ENCODE measurements around the gene ANKRD13B.

ANKRD13B gene

DNA sequence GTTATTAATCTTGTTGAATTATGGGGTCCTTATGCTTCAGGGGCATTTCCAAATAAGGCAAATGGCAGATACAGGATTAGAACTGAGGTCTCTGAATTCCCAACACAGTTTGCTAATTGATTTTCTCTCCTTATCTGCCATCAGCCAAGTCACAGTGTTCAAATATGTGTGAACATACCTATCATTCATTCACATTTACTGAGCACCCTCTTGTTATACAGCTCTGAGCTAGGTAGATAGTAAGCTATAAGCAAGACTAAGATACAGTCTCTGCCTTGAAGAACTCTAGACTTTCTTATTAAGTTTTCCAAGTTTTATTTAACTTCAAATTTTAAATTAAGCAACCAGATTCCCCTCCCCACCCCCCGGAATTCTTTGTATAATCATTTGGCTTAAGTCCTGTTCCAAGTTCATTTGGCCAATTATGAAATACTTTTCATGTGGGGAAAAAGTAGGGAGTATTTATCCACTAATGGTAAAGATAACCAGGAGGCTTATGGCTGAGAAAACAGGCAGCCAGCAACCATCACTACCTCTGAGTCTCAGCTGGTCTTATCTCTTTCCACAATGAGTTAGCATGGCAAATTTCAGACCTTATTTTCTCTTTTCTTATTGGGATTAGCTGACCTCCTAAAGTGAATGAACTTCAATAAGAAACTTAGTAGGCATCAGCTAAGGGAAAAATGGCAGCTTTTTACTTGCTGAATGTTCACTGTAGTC, 61.2 kb downstream of the ANKRD13B start:
- no peak for DNase-seq

DNA sequence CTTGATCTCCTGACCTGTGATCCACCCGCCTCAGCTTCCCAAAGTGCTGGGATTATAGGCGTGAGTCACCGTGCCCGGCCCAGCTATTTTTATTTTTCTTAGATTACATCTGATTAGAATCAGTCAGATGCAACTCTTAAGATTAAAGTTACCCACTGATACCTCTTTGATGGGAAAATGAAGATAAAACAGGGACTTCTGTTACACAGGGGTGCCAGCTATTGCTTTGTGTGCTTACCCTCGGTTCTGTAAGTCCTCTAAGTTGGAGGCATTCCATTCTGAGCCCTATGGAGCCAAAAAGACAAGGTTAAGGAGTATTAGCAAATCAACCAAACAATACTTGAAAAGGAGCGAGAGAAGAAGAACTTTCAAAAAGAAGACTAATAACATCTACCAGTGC, 62.4 kb downstream of the ANKRD13B start:
- DNase-seq: no peak

DNA sequence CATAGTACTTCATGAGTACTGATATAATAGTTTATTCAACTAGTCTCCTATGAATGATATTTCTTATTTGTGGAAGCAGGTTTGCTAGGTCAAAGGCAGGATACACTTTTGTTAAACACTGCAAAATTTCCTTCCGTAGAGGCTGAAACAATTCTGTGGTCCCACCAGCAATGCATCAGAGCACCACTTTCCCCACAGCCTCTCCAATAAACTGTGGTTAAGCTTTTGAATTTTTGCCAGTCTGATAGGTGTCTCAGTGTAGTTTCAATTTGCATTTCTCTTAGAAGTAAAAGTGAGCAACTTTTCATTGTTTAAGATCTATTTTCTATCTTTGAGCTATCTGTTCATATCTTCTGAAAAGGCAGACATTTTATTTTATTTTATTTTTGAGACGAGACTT, 66.2 kb downstream of the ANKRD13B start:
- peak; percentile 14 for DNase-seq

DNA sequence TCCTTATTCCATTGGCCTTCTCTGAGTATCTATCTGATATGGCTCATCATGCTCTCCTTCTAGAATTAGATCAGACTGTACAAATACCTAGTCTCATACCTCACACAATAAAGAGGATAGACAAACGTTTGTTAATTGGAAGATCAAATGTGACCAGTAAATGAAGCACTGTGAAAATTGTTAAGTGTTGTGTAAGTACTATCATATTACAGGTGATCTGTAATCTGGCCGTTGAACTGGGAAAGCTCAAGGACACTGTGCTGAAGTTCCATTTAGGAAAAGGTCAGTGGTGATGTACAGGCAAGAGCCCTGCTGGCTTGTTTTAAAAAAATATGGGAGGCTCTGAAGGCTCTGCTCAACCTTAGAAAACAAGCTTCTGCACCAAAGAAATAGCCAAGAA, 68.3 kb downstream of the ANKRD13B start:
- DNase-seq: no peak

DNA sequence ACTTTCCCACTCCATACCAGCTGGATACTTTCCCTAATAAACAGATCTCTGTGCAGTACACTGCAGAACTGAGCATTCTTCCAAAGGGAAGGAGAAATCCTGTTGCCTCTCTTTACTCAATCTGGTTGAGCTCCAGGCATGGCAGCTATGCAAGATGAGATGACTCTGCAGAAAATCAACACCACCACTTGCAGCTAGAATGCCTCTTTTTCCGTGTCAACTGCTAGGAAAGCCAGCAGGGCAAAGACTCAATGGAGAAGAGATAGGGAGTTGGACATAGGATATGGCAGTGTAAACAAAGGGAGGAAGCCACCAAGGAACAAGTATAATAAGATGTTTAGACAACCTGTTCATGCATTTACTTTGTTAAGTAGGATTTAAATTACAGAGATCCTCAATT, 70.2 kb downstream of the ANKRD13B start:
- DNase-seq: no peak
